Mammary epithelial cell (primary cell): ENCODE data around the gene PHF2.

Experiments used
- EZH2 ChIP-seq: IDR thresholded peaks from 2 replicates; pipeline ENCODE4 v1.6.1; 2012; ENCODE audit warnings: low read length, inconsistent platforms, borderline replicate concordance
- TF ChIP-seq, protein P1 (sequence below), 2 donors: IDR thresholded peaks in 1 of 2; conservative IDR thresholded peaks in 1 of 2; 2 replicates each; pipeline ENCODE4 v1.5.1; 2011 to 2012; ENCODE audit warnings: inconsistent platforms in 2 of 2, low read length in 2 of 2, mild to moderate bottlenecking in 2 of 2, control low read depth in 1 of 2, low read depth in 1 of 2; ENCODE audit not compliant: insufficient read depth in 1 of 2; ENCODE audit errors: extremely low read depth in 1 of 2

DNA sequence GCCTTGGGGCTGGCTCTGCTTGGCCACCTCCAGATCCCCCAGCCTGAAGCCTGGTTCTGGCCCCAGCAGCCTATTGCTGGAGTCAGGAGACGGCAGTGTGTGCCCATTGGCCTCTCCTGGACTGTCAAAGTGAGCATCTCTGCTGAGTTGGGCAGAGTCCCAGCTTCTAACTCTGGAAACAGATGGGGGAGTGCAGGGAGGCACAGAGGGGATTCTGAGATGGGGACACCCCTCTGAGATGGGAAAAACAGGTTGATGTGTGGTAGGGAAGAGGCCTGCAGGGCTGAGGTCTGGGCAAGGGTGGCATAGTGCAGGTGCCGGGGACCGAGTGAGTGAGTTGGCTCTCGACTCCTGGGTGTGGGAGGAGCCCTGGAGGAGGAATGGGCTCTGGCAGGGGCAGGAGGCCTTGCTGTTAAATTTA, 27.5 kb downstream of the PHF2 start:
- TF ChIP-seq, protein P1, sequence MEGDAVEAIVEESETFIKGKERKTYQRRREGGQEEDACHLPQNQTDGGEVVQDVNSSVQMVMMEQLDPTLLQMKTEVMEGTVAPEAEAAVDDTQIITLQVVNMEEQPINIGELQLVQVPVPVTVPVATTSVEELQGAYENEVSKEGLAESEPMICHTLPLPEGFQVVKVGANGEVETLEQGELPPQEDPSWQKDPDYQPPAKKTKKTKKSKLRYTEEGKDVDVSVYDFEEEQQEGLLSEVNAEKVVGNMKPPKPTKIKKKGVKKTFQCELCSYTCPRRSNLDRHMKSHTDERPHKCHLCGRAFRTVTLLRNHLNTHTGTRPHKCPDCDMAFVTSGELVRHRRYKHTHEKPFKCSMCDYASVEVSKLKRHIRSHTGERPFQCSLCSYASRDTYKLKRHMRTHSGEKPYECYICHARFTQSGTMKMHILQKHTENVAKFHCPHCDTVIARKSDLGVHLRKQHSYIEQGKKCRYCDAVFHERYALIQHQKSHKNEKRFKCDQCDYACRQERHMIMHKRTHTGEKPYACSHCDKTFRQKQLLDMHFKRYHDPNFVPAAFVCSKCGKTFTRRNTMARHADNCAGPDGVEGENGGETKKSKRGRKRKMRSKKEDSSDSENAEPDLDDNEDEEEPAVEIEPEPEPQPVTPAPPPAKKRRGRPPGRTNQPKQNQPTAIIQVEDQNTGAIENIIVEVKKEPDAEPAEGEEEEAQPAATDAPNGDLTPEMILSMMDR (conservative IDR thresholded peaks at IDR 0.05 in 1 of 2, IDR thresholded peaks at IDR 0.05 in 1 of 2; ENCODE audit: extremely low read depth in 1 of 2, insufficient read depth in 1 of 2, low read depth in 1 of 2, low read length in 2 of 2): no peak
- TF ChIP-seq EZH2: no peak
